Mammary epithelial cell (primary cell): Measurements from ENCODE around the gene GPC5.

Source experiments
- CTCF ChIP-seq, 2 donors: IDR thresholded peaks in 1 of 2; conservative IDR thresholded peaks in 1 of 2; 2 replicates each; pipeline ENCODE4 v1.5.1; 2011 to 2012; ENCODE audit warnings: inconsistent platforms in 2 of 2, low read length in 2 of 2, mild to moderate bottlenecking in 2 of 2, control low read depth in 1 of 2, low read depth in 1 of 2; ENCODE audit not compliant: insufficient read depth in 1 of 2; ENCODE audit errors: extremely low read depth in 1 of 2
- EZH2 ChIP-seq: IDR thresholded peaks from 2 replicates; pipeline ENCODE4 v1.6.1; 2012; ENCODE audit warnings: low read length, inconsistent platforms, borderline replicate concordance

DNA sequence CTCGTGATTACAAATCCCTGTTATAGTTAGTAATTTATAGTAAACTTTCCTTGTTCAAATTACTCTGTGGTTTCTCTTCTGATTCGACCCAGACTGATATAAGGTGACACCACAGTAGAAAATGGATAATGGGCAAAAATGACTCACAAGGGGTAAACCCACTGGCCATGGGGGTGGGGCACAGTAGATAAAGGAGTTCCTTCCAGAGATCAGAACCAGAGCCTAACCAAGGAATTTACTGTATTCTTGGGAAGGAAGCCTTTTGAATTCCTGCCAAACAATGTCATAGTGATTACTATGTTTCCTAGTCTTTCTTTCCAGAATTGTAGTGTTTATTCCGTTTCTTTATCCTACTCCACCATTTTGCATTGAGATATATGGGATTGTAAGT is 29.0 kb upstream of the GPC5 start:
- TF ChIP-seq CTCF (conservative IDR thresholded peaks at IDR 0.05 in 1 of 2, IDR thresholded peaks at IDR 0.05 in 1 of 2; ENCODE audit: extremely low read depth in 1 of 2, insufficient read depth in 1 of 2, low read depth in 1 of 2, low read length in 2 of 2) (no peak), EZH2 (no peak)
